Measurements from ENCODE around the gene ETV7. TPM values are rescaled to one million over a fixed set of nuclear protein-coding genes. Genes with fewer than 3 reads are reported as not detected.

ETV7 gene
- total RNA-seq, 1 donor, result 3.3 TPM

- DNase-seq (ENCODE audit: insufficient read length, low spot score, missing footprints), result no peak
- no peaks in the 10 kb centered on the region for H3K36me3 ChIP-seq (ENCODE audit: insufficient read depth, low read length)
- H2AFZ ChIP-seq (ENCODE audit: low read length), result no peak overlapping the region
- no peaks in the 10 kb centered on the region for H4K20me1 ChIP-seq (ENCODE audit: insufficient read depth, low read length)
- no peaks in the 10 kb centered on the region for H3K4me1 ChIP-seq (ENCODE audit: insufficient read depth, low read length)
- H3K79me2 ChIP-seq (ENCODE audit: insufficient read depth, low read length), result no peaks in the 10 kb centered on the region
- no peak overlapping the region for H3K4me2 ChIP-seq (ENCODE audit: insufficient read depth, low read length)
- no peaks in the 10 kb centered on the region for H3K9me3 ChIP-seq (ENCODE audit: low read depth, low read length)
- no peak overlapping the region for H3K4me3 ChIP-seq (ENCODE audit: insufficient read depth, low read length)
- TF ChIP-seq, protein P1, sequence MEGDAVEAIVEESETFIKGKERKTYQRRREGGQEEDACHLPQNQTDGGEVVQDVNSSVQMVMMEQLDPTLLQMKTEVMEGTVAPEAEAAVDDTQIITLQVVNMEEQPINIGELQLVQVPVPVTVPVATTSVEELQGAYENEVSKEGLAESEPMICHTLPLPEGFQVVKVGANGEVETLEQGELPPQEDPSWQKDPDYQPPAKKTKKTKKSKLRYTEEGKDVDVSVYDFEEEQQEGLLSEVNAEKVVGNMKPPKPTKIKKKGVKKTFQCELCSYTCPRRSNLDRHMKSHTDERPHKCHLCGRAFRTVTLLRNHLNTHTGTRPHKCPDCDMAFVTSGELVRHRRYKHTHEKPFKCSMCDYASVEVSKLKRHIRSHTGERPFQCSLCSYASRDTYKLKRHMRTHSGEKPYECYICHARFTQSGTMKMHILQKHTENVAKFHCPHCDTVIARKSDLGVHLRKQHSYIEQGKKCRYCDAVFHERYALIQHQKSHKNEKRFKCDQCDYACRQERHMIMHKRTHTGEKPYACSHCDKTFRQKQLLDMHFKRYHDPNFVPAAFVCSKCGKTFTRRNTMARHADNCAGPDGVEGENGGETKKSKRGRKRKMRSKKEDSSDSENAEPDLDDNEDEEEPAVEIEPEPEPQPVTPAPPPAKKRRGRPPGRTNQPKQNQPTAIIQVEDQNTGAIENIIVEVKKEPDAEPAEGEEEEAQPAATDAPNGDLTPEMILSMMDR (IDR thresholded peaks at IDR 0.05; ENCODE audit: extremely low read depth, low read depth, low read length), result no peak
- H3K27me3 ChIP-seq (ENCODE audit: insufficient read depth, low read length), result peaks cover 37% of the 10 kb centered on the region
- H3K27ac ChIP-seq (ENCODE audit: low read depth, low read length), result no peak overlapping the region
These were observed 63.3 kb downstream of the ETV7 start for GRCh38 chr6:36324191-36324590.

DNA sequence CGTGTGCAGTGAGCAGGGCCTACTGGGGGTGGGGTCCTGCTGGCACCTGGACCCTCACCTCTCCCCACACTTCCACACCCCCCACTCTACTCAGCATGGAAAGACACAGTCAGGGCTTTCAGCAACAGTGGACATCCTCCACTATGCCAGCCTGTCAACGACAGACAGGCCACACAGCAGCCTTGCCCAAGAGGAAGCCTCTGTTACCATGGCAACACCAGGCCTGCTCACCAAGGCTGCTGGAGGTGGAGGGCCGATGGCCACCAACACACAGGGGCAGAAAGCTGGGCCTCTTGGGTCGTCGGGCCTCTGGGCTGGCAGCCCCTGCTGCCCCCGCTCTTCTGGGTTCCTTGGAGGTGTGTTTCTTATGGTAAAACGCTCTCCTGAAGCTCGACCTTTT lies 64.4 kb downstream of the ETV7 start:
- DNase-seq (ENCODE audit: insufficient read length, low spot score, missing footprints), result no peak
- H3K27ac ChIP-seq (ENCODE audit: low read depth, low read length), result no peak overlapping the region
- H3K9me3 ChIP-seq (ENCODE audit: low read depth, low read length), result no peaks in the 10 kb centered on the region
- no peak overlapping the region for H3K4me2 ChIP-seq (ENCODE audit: insufficient read depth, low read length)
- TF ChIP-seq, protein P1 (IDR thresholded peaks at IDR 0.05; ENCODE audit: extremely low read depth, low read depth, low read length), result no peak
- H4K20me1 ChIP-seq (ENCODE audit: insufficient read depth, low read length), result no peaks in the 10 kb centered on the region
- no peaks in the 10 kb centered on the region for H3K79me2 ChIP-seq (ENCODE audit: insufficient read depth, low read length)
- no peak overlapping the region for H2AFZ ChIP-seq (ENCODE audit: low read length)
- no peak overlapping the region for H3K4me3 ChIP-seq (ENCODE audit: insufficient read depth, low read length)
- H3K36me3 ChIP-seq (ENCODE audit: insufficient read depth, low read length), result no peaks in the 10 kb centered on the region
- no peaks in the 10 kb centered on the region for H3K4me1 ChIP-seq (ENCODE audit: insufficient read depth, low read length)
- H3K27me3 ChIP-seq (ENCODE audit: insufficient read depth, low read length), result peaks cover 31% of the 10 kb centered on the region

DNA sequence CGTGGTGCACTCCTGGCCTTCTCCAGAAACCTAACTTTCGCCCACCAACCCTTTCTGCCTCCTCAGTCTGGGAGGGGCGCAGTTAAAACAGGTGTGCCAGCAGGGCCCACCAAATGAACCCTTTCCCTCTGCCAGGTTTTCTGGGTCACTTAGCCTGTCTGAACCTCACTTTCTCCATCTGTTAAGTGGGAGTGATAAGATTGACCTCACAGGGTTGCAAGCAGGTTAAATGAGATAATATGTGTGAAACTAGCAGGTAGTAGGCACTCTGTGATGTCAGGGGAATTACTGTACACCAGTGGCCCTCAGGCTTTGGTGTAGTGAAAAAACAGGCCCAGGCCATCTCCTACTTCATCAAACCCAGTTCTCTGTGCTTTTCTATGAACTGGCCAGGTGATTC lies 64.9 kb downstream of the ETV7 start:
- H3K27me3 ChIP-seq (ENCODE audit: insufficient read depth, low read length), result peaks cover 33% of the 10 kb centered on the region
- H3K9me3 ChIP-seq (ENCODE audit: low read depth, low read length), result no peaks in the 10 kb centered on the region
- no peaks in the 10 kb centered on the region for H4K20me1 ChIP-seq (ENCODE audit: insufficient read depth, low read length)
- no peaks in the 10 kb centered on the region for H3K79me2 ChIP-seq (ENCODE audit: insufficient read depth, low read length)
- no peak for DNase-seq (ENCODE audit: insufficient read length, low spot score, missing footprints)
- H3K4me3 ChIP-seq (ENCODE audit: insufficient read depth, low read length), result no peak overlapping the region
- H2AFZ ChIP-seq (ENCODE audit: low read length), result no peak overlapping the region
- no peaks in the 10 kb centered on the region for H3K4me1 ChIP-seq (ENCODE audit: insufficient read depth, low read length)
- TF ChIP-seq, protein P1 (IDR thresholded peaks at IDR 0.05; ENCODE audit: extremely low read depth, low read depth, low read length), result no peak
- no peak overlapping the region for H3K4me2 ChIP-seq (ENCODE audit: insufficient read depth, low read length)
- H3K36me3 ChIP-seq (ENCODE audit: insufficient read depth, low read length), result no peaks in the 10 kb centered on the region
- no peak overlapping the region for H3K27ac ChIP-seq (ENCODE audit: low read depth, low read length)

GRCh38 chr6:36320475-36320874 lies 67.0 kb downstream of the ETV7 start:
- no peak overlapping the region for H2AFZ ChIP-seq (ENCODE audit: low read length)
- H3K4me2 ChIP-seq (ENCODE audit: insufficient read depth, low read length), result no peak overlapping the region
- H3K79me2 ChIP-seq (ENCODE audit: insufficient read depth, low read length), result no peaks in the 10 kb centered on the region
- peaks cover 33% of the 10 kb centered on the region for H3K27me3 ChIP-seq (ENCODE audit: insufficient read depth, low read length)
- no peak overlapping the region for H3K27ac ChIP-seq (ENCODE audit: low read depth, low read length)
- TF ChIP-seq, protein P1 (IDR thresholded peaks at IDR 0.05; ENCODE audit: extremely low read depth, low read depth, low read length), result no peak
- no peak overlapping the region for H3K4me3 ChIP-seq (ENCODE audit: insufficient read depth, low read length)
- H3K4me1 ChIP-seq (ENCODE audit: insufficient read depth, low read length), result no peaks in the 10 kb centered on the region
- H3K36me3 ChIP-seq (ENCODE audit: insufficient read depth, low read length), result no peaks in the 10 kb centered on the region
- H4K20me1 ChIP-seq (ENCODE audit: insufficient read depth, low read length), result no peaks in the 10 kb centered on the region
- no peak for DNase-seq (ENCODE audit: insufficient read length, low spot score, missing footprints)
- no peaks in the 10 kb centered on the region for H3K9me3 ChIP-seq (ENCODE audit: low read depth, low read length)

Measured in osteoblast (primary cell).